ENCODE results near the gene ZDHHC11.
"Not testable (repeated sequence)": the region's sequence is repeated elsewhere in the genome, so short reads cannot be mapped to it uniquely, and the experiment has no call there.

Gene ZDHHC11

DNA sequence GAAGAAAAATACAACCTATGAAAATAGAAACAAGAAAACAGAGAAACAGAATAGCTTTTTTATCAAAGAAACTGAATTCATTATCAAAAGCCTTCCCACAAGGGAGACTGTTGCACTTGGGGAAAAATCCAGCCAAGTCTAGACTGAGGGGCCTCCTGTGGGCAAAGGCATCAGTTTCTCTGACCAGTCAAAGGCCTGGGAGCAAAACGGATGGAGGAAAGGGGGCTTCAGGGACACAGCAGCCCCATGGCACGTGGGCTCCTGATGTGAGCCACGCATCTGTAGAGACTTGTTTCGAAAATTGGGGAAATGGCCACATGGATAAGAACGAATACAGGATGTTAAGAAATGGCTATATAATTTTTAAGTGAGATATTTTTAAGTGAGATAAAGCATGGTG, 87.4 kb downstream of the ZDHHC11 start:
- DNase-seq (ENCODE audit: low read depth in 2 of 3, low spot score in 1 of 3), result no peak

DNA sequence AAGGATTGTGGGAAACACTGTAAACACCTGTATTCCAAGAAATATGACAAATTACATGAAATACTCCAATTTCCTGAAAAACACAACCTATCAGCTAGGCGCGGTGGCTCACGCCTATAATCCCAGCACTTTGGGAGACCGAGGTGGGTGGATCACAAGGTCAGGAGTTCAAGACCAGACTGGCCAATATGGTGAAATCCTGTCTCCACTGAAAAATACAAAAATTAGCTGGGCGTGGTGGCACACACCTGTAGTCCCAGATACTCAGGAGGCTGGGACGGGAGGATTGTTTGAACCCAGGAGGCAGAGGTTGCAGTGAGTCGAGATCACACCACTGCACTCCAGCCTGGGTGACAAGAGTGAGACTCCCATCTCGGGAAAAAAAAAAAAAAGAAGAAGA, 87.8 kb downstream of the ZDHHC11 start:
- not testable (repeated sequence) for DNase-seq (ENCODE audit: low read depth in 2 of 3, low spot score in 1 of 3)

DNA sequence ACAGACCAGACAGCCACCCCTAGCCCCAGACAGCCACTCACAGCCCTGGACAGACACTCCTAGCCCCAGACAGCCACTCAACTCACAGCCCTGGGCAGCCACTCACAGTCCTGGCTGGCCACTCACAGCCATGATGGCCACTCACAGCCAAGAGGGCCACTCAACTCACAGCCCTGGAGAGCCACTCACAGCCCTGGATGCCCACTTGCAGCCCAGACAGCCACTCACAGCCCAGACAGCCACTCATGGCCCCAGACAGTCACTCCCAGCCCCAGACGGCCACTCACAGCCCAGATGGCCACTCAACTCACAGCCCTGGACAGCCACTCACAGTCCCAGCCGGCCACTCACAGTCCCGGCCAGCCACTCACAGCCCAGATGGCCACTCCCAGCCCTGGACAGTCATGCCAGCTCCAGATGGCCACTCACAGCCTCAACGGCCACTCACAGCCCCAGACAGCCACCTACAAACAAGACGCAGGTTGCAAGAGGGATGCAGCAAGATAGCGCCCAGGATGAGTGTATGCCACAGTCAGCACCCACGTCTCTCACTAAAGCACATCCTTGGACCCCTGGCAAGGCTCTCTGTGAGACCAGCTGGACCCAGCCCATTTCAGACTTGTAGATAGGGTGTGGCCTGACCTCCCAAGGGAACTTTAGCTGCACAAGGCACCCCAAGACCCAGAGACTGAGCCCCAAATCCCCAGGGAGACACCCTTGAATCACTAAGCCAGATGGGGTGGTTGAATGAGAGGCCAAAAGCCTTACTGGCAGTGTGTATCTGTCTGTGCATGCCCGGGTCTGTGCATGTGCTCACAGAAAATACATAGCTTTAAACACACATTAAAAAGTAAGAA, 88.7 kb downstream of the ZDHHC11 start:
- DNase-seq (ENCODE audit: low read depth in 2 of 3, low spot score in 1 of 3), result no peak

DNA sequence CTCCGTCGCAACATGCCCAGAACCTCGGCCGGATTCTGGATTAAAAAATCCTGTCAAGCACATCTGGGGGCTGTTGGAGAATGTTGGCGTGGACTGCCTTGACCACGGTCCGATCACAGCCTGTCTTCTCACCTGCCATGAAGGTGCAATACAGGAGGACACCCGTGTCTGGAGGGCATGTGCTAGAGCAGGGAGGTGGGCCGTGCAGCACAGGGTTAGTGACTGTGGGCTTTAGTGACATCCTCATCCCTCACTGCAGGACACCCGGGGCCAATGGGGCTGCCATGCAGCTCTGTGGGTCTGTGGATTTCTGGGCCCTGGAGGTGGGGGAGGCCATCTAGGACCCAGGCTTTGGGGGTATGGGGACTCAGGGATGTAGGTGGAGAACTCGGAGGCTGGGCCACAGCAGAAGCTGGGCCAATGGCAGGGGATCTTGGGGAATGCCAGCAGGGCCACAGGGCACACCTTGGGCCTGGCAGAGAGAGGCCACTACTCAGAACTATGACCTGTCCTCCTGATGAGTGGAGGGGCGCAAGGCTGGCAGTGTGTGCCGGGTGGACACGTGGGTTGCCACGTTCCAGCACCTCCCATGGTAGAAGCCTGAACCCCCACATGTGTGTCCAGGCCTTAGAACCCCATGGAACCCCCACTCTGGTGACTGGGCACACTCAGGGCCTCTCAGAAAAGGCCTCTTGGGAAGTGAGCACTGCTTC, 89.6 kb downstream of the ZDHHC11 start:
- no peak for DNase-seq (ENCODE audit: low read depth in 2 of 3, low spot score in 1 of 3)

DNA sequence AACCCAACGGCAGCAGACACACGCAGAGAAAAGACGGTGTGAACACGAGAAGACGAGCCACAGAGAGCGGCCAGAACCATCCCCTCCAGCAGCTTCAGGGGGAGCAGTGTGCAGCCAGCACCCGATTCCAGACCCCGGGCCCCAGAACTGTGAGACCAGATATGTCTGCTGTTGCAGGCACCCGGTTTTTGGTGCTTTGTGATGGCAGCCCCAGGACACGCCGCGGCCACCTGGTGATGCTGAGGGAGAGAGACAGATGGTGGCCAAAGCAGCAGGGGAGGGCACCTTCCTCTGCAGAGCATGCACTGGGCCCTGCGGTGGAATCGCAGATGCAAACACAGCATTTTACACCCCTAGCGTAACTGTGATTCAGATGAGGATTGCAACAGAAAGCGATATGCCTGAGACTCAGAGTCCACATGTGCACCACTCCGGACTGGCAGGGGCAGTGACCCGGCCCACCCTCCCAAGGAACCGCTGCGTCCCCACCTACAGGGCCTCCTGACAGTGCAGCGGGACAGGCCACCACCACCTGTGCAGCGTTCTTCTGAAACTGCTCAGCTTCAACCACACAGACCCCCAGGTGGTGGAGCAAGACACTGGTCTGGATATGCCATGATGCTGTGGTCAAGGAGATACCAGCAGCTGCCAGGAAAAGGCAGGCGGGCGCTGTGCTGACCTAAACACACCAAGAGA, 90.3 kb downstream of the ZDHHC11 start:
- DNase-seq (ENCODE audit: low read depth in 2 of 3, low spot score in 1 of 3), result no peak

DNA sequence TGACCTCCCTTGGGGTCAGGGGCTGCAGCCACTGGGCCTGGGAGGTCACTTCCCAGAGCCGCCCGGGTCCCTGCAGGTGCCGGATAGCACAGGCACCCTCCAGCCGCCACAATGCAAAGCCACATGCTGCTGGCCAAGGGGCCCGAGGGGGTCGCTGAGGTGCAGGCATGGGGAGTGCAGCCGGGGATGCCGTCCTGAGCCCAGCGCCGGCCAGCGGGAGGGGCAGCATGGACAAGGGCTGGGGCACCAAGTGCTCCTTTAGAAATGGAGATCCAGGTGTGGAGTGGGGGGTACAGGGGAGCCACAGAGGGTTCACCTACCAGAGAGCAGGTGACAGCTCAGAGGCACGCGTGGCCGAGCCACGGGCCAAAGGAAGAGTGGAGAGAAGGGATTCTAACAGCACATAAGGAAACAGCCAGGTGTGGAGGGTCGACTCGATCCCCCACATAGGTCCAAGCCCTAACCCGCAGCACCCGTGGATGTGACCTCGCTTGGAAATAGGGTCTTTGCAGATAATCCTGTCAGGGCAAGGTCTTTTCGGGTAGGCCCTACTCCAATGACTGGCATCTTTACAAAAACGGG, 90.9 kb downstream of the ZDHHC11 start:
- DNase-seq (ENCODE audit: low read depth in 2 of 3, low spot score in 1 of 3), result no peak

DNA sequence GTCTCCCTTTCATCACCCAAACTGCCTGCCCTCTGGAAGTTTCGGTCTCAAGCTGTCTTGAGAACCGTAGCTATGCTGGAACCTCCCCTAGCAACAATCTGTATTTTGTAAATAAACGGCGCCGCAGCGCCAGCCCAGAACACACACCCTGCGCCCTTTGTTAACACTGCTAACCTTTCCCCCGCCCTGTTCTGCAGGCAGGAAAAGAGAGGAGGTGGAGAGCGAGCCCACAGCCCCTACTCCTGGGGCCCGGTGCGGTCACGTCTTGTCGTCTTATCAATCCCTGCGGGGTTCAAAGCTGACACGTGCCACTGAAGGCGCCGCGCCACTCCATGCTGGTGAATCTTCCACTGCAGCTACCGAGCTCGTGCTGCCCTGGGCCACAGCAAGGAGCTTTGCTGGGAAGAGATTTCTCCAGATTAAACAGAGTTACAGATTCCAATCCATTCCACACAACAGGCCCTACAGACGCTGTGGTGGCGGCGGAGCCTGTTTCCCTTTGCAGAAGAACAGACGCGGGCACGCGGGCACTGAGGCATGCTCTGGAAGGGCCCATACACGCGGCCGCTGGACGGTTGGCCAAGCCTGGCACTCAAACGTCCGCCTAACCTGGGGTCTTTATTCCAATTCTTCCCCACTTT, 91.6 kb downstream of the ZDHHC11 start:
- DNase-seq (ENCODE audit: low read depth in 2 of 3, low spot score in 1 of 3), result peak in 1 of 3 donors; percentile 62

DNA sequence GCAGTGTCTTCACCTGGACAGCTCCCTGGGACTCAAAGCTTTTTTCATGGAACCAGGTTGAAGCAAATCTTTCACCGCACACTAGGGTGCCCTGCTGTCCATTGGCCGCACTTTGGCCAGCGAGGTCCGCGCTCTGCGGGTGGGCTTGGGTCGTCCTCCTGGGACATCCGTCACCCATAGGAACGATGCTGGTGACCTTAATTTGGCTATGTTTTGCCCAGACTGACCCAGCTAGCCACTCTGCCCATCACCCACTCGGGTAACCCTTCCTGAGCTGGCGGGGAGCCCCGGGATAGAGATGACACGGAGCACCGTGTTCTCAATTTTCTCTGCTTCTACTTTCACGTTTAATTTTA, 92.1 kb downstream of the ZDHHC11 start:
- DNase-seq (ENCODE audit: low read depth in 2 of 3, low spot score in 1 of 3), result no peak

DNA sequence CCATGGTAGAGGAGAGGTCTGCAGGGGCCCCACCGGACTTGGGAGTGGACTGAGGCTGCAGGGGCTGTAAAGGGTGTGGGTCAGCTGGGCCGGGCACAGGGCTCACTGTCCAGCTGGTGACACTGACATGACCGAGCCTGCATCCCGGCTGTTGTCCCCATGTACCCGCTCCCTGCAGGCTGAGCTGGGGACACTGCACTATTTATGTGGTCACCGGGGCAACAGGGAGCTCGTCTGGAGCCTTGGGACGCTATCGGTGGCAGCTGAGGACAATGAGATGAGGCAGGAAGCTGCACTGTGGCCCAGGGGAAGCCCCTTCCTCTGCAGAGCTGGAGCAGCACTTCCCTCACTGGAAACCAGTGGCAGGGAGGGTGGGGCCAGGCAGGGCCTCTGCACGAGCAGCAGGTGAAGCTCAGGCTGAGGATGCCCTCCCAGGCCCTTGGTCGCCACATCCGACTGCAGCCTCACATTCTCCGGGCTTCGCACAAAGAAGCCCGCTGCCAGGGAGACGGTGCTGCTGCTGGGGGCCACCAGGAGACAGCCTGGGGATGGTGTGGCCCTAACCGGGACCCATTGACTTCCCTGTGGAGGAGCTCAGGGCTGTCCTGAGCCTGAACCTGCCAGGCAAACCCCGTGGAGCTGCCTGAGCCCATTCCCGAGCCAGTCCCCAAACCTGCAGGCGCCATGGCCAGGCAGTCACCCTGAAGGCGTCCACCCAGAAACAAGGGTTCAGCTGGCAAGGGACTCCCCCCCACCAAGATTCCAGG, 92.7 kb downstream of the ZDHHC11 start:
- DNase-seq (ENCODE audit: low read depth in 2 of 3, low spot score in 1 of 3), result no peak

DNA sequence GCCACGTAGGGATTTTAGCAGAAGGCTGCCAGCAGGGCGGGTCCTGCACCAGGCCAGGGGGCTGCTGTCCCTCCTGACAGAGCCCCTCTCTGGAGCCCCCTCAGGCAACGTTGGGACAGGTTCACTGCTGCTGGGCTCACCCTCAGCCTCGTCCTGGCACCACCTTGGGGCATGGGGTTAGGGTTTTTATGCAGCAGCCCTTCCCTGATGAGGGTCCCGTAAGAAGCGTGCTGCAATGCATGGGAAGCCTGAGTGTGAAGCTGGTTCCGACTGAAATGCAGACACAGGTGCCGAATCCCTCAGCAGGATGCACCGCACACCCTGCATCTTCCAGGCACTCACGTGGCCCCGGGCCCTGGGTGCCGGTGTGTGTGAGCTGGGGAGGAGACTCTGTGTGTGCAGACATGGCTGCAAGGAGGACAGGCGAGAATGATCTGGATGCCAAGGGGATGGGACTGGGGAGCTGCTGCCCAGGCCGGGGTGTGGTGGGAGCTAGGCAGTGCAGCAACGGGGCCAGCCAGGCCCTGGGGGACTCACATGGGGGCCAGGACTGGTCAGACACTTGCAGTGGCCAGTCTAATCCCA, 93.3 kb downstream of the ZDHHC11 start:
- DNase-seq (ENCODE audit: low read depth in 2 of 3, low spot score in 1 of 3), result no peak

DNA sequence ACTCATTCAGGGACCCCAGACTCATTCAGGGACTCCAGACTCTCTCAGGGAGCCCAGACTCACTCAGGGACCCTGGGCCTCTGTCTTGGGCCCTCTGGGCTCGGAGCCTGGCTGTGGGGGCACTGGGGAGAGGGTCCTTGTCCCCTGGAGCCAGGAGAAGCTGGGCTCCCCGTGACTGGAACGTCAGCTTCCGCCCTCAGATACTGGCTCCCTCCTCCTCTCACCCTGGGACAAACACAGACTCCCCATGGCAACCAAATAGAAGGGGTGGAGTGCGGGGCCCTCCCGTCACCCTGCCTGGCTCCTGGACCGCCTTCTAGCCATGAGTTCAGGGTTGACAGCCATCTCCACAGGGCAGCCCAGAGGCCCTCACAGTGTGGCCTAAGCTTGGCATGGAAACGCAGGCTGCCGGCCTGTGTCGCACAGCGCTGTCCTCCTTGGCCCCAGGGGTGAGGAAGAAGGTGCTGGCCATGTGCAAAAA, 93.9 kb downstream of the ZDHHC11 start:
- no peak for DNase-seq (ENCODE audit: low read depth in 2 of 3, low spot score in 1 of 3)

DNA sequence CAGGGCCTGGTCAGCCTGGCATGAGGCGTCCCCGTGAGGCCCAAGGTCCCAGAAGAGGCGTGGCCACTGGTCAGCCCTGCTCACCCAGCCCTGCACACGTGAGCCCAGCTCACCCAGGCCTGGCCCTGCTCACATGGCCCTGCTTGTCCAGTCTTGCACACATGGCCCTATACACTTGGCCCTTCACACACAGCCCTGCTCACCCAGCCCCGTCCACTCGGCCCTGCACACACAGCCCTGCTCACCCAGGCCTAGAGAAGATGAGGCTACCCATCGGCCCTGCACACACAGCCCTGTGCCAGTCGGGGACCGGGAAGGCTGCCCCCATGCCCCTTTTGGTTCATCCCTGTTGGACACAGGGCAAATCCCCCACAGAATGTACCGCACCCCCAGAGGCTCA, 94.6 kb downstream of the ZDHHC11 start:
- DNase-seq (ENCODE audit: low read depth in 2 of 3, low spot score in 1 of 3), result no peak

DNA sequence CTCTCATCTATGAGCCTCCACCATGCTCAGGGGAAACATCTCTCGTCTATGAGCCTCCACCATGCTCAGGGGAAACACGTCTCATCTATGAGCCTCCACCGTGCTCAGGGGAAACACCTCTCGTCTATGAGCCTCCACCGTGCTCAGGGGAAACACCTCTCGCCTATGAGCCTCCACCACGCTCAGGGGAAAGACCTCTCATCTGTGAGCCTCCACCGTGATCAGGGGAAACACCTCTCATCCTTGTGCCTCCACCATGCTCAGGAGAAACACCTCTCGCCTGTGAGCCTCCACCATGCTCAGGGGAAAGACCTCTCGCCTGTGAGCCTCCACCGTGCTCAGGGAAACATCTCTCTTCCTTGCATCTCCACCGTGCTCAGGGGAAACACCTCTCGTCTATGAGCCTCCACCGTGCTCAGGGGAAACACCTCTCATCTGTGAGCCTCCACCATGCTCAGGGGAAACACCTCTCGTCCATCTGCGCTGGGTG, 96.6 kb downstream of the ZDHHC11 start:
- peak in 1 of 3 donors; percentile 22 for DNase-seq (ENCODE audit: low read depth in 2 of 3, low spot score in 1 of 3)

DNA sequence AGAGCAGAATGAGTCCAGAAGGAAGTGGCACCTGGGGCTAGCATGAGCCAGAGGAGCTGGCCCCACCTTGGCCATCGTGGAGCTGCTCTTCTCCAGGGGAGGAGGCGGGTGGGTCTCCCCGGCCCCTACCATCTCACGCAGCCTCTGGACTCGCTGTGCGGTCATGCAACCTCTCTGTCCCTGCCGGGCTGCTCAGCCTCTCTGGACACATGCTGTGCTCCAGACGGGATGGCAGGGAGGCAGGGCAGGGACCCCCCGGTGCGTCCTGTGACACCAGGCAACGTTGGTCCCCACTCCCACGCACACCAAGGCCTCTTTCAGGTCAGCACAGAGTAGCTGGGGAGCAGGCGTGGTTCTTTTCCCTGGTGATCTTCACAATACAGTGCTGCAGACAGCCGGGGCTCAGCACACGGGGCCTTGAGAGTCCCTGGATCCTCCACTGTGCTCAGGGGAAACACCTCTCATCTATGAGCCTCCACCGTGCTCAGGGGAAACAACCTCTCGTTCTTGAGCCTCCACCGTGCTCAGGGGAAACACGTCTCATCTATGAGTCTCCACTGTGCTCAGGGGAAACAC, 97.1 kb downstream of the ZDHHC11 start:
- DNase-seq (ENCODE audit: low read depth in 2 of 3, low spot score in 1 of 3), result not testable (repeated sequence)

DNA sequence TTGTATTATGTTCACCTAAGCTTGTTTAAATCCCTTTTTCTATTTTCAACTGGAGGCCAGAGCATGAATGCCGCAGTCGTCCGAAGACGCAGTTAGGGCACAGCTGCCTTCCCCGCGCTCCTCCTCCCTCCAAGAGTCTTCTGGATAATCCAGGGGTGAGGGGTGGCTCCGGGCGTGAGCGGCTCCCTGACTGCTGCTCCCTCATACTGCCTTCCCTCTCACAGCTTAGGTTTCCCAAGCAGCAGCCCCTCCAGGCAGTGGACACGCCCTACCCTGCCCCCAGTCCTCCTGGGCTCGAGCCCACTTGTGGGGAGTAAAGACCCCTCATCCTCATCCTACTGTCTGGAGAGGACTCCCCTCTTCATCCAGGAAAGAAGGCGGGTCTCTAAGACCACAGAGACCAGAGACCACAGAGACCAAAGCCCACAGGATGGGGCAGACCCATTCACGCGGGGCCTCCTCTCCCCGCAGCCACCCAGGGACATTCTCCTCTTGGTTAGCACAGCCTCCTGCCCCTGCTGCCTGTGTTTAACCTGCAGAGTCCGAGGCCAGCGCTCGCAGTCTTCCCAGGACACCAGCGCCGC, 98.2 kb downstream of the ZDHHC11 start:
- DNase-seq (ENCODE audit: low read depth in 2 of 3, low spot score in 1 of 3), result not testable (repeated sequence)

DNA sequence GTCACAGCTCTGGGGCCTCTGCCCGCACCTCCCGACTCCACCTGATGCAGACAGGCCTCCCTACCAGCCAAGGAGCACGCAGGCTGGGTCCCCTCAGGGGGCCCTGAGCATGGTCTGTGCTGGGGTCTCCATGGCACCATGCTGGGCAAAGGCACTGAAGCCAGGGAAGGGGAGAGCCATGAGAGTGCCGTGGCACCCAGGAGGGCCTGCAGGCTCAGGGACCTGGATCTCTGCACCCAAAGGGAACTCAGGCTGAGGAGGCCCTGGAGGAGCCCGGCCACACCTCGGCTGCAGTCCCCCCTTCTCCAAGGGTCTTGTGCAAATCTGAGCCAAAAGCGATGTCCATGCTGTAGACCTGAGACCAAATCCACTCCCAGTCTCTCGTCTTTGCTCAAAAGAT, 98.8 kb downstream of the ZDHHC11 start:
- not testable (repeated sequence) for DNase-seq (ENCODE audit: low read depth in 2 of 3, low spot score in 1 of 3)

DNA sequence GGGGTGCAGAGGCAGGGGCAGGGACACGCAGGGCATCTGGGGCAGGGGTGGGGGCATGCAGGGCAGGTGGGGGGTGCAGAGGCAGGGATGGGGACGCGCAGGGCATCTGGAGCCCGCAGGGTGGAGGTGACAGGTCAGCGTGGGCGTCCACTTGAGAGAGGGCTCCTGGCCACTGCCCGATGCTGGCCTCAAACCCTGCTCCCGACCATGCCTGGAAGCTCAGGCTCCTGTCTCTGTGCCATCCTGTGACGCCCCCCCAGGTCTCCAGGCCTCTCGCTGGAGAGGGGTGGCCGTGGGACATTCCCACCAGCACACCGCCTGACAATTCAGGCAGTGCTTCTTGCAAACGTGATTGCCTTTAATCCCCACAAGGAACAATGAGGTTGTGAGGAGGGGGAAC, 99.3 kb downstream of the ZDHHC11 start:
- DNase-seq (ENCODE audit: low read depth in 2 of 3, low spot score in 1 of 3), result no peak

DNA sequence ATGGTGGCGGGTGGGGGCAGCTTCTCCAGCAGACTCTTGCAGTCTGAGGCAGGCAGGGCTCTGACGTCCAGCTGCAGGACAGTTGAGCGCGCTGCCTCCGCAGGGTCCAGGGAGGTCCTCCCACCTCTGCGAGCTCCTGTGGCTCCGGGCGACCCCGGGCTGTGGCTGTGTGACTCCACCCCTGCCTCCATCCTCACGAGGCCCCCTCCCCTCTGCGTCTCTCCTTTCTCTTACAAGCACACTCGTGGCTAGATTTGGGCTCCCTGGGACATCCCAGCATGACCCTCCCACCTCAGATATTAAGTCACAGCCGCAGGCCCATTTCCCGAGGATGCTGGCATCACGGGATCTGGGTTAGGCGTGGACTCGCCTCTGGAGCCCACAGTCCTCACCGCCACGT, 100.6 kb downstream of the ZDHHC11 start:
- not testable (repeated sequence) for DNase-seq (ENCODE audit: low read depth in 2 of 3, low spot score in 1 of 3)

DNA sequence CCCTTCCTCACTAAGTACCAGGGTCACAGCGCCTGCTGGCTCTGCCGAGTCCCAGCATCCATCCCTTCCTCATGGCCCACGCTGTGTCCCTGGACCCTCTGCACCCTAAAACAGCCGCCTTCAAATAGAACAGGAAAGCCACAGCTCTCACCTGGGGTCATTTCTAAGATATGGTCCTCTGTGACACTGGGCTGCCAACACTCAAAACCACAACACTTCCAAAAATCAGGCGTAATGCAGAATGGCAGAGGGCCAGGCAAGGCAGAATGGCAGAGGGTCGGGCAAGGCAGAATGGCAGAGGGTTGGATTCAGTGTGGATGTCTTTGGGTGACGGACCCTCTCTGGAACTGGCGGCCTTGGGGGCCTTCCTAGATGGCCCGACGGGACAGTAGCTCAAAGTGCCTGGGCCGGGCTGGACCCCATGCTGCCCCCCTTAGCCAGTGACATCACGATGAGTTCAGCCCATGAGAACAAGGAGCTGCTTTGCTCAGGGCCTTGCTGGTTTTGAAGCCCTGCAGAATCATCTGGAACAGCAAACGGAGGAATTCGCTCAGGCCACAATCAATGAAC, 101.6 kb downstream of the ZDHHC11 start:
- DNase-seq (ENCODE audit: low read depth in 2 of 3, low spot score in 1 of 3), result no peak

All from stimulated activated CD4-positive, alpha-beta T cell treated with anti-CD3 and anti-CD28 coated beads, Interleukin-12 subunit alpha, Interleukin-12 subunit beta, amount 100 ng/mL, for 48 hours (primary cell).